ENCODE data around the gene RPP38.

DNA sequence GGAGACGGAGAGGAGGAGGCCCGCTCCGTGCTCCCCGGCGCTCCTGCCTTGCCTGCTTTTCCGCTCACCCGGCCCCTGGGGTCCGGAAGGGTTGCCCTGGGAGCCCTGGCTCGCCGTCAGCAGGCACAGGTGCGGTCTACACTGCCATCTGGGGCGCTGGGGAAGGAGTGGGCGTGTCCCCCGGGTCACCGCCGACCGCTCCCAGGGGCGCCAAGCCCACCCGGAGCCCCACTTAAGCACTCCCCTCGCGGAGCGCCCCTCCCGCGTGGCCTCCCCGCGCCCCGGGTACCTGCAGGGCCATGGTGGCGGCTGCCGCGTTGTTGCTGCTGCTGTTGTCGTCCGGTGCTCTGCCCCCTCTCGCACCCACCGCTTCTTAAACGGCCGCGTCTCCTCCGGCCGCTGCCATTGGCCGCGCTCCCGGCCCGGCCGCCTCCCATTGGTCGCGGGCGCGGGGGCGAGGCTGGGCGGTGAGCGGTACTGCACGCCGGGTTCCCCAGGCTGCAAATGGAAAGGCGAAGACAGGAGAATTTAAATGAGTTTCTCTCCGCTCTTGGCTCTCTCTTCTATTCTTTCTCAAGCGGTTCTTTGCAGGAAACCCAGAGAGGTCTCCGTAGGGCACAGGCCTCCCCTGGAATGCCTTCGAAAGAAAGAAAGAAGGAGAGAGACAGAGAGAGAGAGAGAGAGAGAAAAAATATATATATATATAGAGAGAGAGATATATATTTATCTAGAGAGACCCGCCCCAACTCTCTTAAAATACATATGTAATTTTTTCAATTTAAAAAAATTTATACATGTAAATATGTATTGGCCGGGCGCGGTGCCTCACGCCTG lies 8.5 kb upstream of the RPP38 start, which contains the start of gene ACBD7:
- TF ChIP-seq CTCF (IDR thresholded peaks at IDR 0.05 in 4 of 5, conservative IDR thresholded peaks at IDR 0.05 in 1 of 5): peak; percentile 34 to 64 (median 39)
- no peak for TF ChIP-seq POLR2A (IDR thresholded peaks at IDR 0.05)

All from gastrocnemius medialis (tissue), 4 donors.